ENCODE data around the gene NUDT1. TPM values are rescaled to one million over a fixed set of nuclear protein-coding genes. Genes with fewer than 3 reads are reported as not detected.

The NUDT1 gene
- total and polyA plus RNA-seq, 2 experiments from 2014 or later = 47.7 to 61.0 TPM

- H4K20me1 ChIP-seq (ENCODE audit: insufficient read depth) = no peaks in the 10 kb centered on the region
- no peak overlapping the region for H2AFZ ChIP-seq
- no peak overlapping the region for H3K27ac ChIP-seq
- H3K27me3 ChIP-seq (replicated peaks; ENCODE audit: insufficient read depth) = no peaks in the 10 kb centered on the region
- no peaks in the 10 kb centered on the region for H3K9me3 ChIP-seq (ENCODE audit: low read depth)
- no peak overlapping the region for H3K4me2 ChIP-seq (ENCODE audit: unreplicated experiment)
- WGBS, 2 experiments (ENCODE audit: low coverage in 1 of 2, low lambda C conversion rate in 2 of 2, missing lambda C conversion rate in 2 of 2) = 37 to 38% methylated on average over 20 of the region's 20 CpGs
- H3K4me1 ChIP-seq (ENCODE audit: insufficient read depth) = no peaks in the 10 kb centered on the region
- no peak overlapping the region for H3K9ac ChIP-seq
- H3K4me3 ChIP-seq = no peak overlapping the region
- no peak for TF ChIP-seq EZH2 (IDR thresholded peaks at IDR 0.05; ENCODE audit: insufficient read depth, poor library complexity, severe bottlenecking)
- no peak for TF ChIP-seq EZH2phosphoT487 (IDR thresholded peaks at IDR 0.05; ENCODE audit: insufficient read depth, low read depth)
- DNase-seq = peak; percentile 12
- H3F3A ChIP-seq (ENCODE audit: insufficient read depth) = no peaks in the 10 kb centered on the region
- in situ Hi-C loops (cut with MboI) = no loop called here
- H3K79me2 ChIP-seq (ENCODE audit: insufficient read depth) = peaks cover 52% of the 10 kb centered on the region
- no peaks in the 10 kb centered on the region for H3K36me3 ChIP-seq (ENCODE audit: low read depth)
- H3K9me2 ChIP-seq (ENCODE audit: insufficient read depth) = no peaks in the 10 kb centered on the region
Measured at GRCh38 chr7:2289111-2289586, 47.1 kb downstream of the NUDT1 start.

GRCh38 chr7:2289621-2290020, 47.6 kb downstream of the NUDT1 start:
- DNase-seq = no peak
- Histone ChIP-seq H3K4me2 (ENCODE audit: unreplicated experiment) (no peak overlapping the region), H3K79me2 (ENCODE audit: insufficient read depth) (peaks cover 54% of the 10 kb centered on the region), H3K4me3 (no peak overlapping the region), H3K27me3 (replicated peaks; ENCODE audit: insufficient read depth) (no peaks in the 10 kb centered on the region), H3K4me1 (ENCODE audit: insufficient read depth) (no peaks in the 10 kb centered on the region), H3K9me3 (ENCODE audit: low read depth) (no peaks in the 10 kb centered on the region), H3K9me2 (ENCODE audit: insufficient read depth) (no peaks in the 10 kb centered on the region), H3K36me3 (ENCODE audit: low read depth) (no peaks in the 10 kb centered on the region), H3F3A (ENCODE audit: insufficient read depth) (no peaks in the 10 kb centered on the region), H4K20me1 (ENCODE audit: insufficient read depth) (no peaks in the 10 kb centered on the region), H2AFZ (no peak overlapping the region), H3K9ac (no peak overlapping the region), H3K27ac (no peak overlapping the region)
- 63 to 65% methylated on average over 13 of the region's 13 CpGs for WGBS, 2 experiments (ENCODE audit: low coverage in 1 of 2, low lambda C conversion rate in 2 of 2, missing lambda C conversion rate in 2 of 2)
- TF ChIP-seq EZH2 (IDR thresholded peaks at IDR 0.05; ENCODE audit: insufficient read depth, poor library complexity, severe bottlenecking) (no peak), EZH2phosphoT487 (IDR thresholded peaks at IDR 0.05; ENCODE audit: insufficient read depth, low read depth) (no peak)
- in situ Hi-C loops (cut with MboI) = no loop called here

- H3K9me2 ChIP-seq (ENCODE audit: insufficient read depth) = no peaks in the 10 kb centered on the region
- no peaks in the 10 kb centered on the region for H3K9me3 ChIP-seq (ENCODE audit: low read depth)
- no peak overlapping the region for H3K27ac ChIP-seq
- 93 to 96% methylated on average over 6 of the region's 6 CpGs for WGBS, 2 experiments (ENCODE audit: low coverage in 1 of 2, low lambda C conversion rate in 2 of 2, missing lambda C conversion rate in 2 of 2)
- no peak overlapping the region for H3K4me3 ChIP-seq
- H4K20me1 ChIP-seq (ENCODE audit: insufficient read depth) = no peaks in the 10 kb centered on the region
- no peak for DNase-seq
- no peak overlapping the region for H3K4me2 ChIP-seq (ENCODE audit: unreplicated experiment)
- no peaks in the 10 kb centered on the region for H3F3A ChIP-seq (ENCODE audit: insufficient read depth)
- H3K36me3 ChIP-seq (ENCODE audit: low read depth) = no peaks in the 10 kb centered on the region
- in situ Hi-C loops (cut with MboI) = no loop called here
- no peak overlapping the region for H2AFZ ChIP-seq
- H3K4me1 ChIP-seq (ENCODE audit: insufficient read depth) = no peaks in the 10 kb centered on the region
- H3K79me2 ChIP-seq (ENCODE audit: insufficient read depth) = peaks cover 57% of the 10 kb centered on the region
- H3K27me3 ChIP-seq (replicated peaks; ENCODE audit: insufficient read depth) = no peaks in the 10 kb centered on the region
- TF ChIP-seq EZH2 (IDR thresholded peaks at IDR 0.05; ENCODE audit: insufficient read depth, poor library complexity, severe bottlenecking) (no peak), EZH2phosphoT487 (IDR thresholded peaks at IDR 0.05; ENCODE audit: insufficient read depth, low read depth) (no peak)
- H3K9ac ChIP-seq = no peak overlapping the region
Measured at GRCh38 chr7:2290877-2291276, 48.9 kb downstream of the NUDT1 start.

- 49 to 54% methylated on average over 6 of the region's 6 CpGs for WGBS, 2 experiments (ENCODE audit: low coverage in 1 of 2, low lambda C conversion rate in 2 of 2, missing lambda C conversion rate in 2 of 2)
- no peak for DNase-seq
- Histone ChIP-seq H3K4me3 (no peak overlapping the region), H3K27ac (no peak overlapping the region), H3K9ac (no peak overlapping the region), H3K9me3 (ENCODE audit: low read depth) (no peaks in the 10 kb centered on the region), H3K27me3 (replicated peaks; ENCODE audit: insufficient read depth) (no peaks in the 10 kb centered on the region), H2AFZ (no peak overlapping the region), H3K36me3 (ENCODE audit: low read depth) (no peaks in the 10 kb centered on the region), H3K4me2 (ENCODE audit: unreplicated experiment) (no peak overlapping the region), H4K20me1 (ENCODE audit: insufficient read depth) (no peaks in the 10 kb centered on the region), H3K4me1 (ENCODE audit: insufficient read depth) (peaks cover 24% of the 10 kb centered on the region), H3K79me2 (ENCODE audit: insufficient read depth) (peaks cover 76% of the 10 kb centered on the region), H3F3A (ENCODE audit: insufficient read depth) (peaks cover 34% of the 10 kb centered on the region), H3K9me2 (ENCODE audit: insufficient read depth) (no peaks in the 10 kb centered on the region)
- in situ Hi-C loops (cut with MboI) = no loop called here
- TF ChIP-seq EZH2phosphoT487 (IDR thresholded peaks at IDR 0.05; ENCODE audit: insufficient read depth, low read depth) (no peak), EZH2 (IDR thresholded peaks at IDR 0.05; ENCODE audit: insufficient read depth, poor library complexity, severe bottlenecking) (no peak)
Measured at GRCh38 chr7:2295936-2296620, 54.1 kb downstream of the NUDT1 start.
